ENCODE results near the gene EPB41L3. TPM values are rescaled to one million over a fixed set of nuclear protein-coding genes. Genes with fewer than 3 reads are reported as not detected.

EPB41L3 gene
- total RNA-seq, 2 donors from 2014 or later: 37.4 to 77.2 TPM

DNA sequence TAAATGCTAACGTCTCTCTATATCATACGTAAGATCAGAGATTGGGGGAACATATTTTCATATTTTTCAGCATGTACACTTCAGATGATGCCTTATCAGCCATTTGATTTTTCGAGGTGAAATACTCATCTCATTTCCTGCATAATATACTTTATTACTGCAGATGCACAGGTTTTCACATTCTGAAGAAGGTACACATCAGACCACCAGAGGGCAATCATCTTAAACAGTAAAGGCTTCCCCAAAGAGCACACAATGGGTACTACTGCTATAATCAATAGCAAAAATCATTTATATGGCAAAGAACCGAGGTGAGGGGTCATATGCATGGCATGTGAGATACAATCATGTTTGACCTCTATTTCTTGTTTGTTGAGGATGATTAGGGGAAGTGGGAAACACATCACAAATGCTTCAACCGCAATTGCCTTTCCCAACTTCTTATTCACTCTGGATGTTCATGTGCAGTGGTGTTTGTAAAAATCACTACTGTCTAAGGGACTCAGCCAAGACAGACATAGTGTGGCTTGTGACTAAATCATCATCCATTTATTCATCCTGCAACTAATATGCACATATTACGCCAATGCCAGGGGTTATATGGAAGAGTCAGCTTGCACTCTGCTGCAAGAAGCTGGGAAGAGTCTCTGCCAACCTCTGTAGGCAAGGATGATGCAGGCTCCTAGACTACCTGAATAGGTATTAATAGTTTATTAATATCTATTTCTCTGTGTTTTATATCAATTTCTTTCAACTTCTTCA, 118.7 kb downstream of the EPB41L3 start:
- H3K36me3 ChIP-seq: no peaks in the 10 kb centered on the region
- H3K9me3 ChIP-seq: no peaks in the 10 kb centered on the region
- TF ChIP-seq, protein P1, sequence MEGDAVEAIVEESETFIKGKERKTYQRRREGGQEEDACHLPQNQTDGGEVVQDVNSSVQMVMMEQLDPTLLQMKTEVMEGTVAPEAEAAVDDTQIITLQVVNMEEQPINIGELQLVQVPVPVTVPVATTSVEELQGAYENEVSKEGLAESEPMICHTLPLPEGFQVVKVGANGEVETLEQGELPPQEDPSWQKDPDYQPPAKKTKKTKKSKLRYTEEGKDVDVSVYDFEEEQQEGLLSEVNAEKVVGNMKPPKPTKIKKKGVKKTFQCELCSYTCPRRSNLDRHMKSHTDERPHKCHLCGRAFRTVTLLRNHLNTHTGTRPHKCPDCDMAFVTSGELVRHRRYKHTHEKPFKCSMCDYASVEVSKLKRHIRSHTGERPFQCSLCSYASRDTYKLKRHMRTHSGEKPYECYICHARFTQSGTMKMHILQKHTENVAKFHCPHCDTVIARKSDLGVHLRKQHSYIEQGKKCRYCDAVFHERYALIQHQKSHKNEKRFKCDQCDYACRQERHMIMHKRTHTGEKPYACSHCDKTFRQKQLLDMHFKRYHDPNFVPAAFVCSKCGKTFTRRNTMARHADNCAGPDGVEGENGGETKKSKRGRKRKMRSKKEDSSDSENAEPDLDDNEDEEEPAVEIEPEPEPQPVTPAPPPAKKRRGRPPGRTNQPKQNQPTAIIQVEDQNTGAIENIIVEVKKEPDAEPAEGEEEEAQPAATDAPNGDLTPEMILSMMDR (IDR thresholded peaks at IDR 0.05): no peak
- DNase-seq (ENCODE audit: low spot score) (no peak), ATAC-seq (ENCODE audit: insufficient number of reproducible peaks, low FRiP score, low read depth) (no peak)
- H3K27ac ChIP-seq: no peak overlapping the region
- H3K4me3 ChIP-seq: no peak overlapping the region
- no peaks in the 10 kb centered on the region for H3K4me1 ChIP-seq (ENCODE audit: control insufficient read depth in 1 of 2, low read depth in 2 of 2)
- H3K27me3 ChIP-seq (replicated peaks; ENCODE audit: insufficient read depth): no peaks in the 10 kb centered on the region

DNA sequence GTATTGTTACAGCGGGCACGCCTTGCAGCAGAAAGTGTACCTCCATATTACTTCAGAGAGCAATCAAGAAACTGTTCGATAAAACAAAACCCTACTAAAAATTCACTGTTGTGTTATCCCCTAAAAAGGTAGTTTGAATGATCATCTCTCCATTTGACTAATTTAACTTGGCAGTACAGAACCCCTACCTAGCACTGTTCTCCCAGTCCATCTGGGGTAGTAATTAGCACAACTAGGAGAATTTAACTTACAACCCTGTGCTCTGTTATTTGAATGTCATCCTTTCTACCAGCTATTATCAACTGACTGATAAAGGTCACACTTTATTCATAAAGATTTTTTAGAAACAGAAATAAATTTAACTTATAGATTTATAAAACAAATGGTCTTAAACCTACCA, 121.2 kb downstream of the EPB41L3 start:
- no peak overlapping the region for H3K27ac ChIP-seq
- ATAC-seq (ENCODE audit: insufficient number of reproducible peaks, low FRiP score, low read depth) (no peak), DNase-seq (ENCODE audit: low spot score) (no peak)
- no peaks in the 10 kb centered on the region for H3K4me1 ChIP-seq (ENCODE audit: control insufficient read depth in 1 of 2, low read depth in 2 of 2)
- no peak overlapping the region for H3K4me3 ChIP-seq
- TF ChIP-seq, protein P1 (IDR thresholded peaks at IDR 0.05): no peak
- H3K36me3 ChIP-seq: no peaks in the 10 kb centered on the region
- H3K27me3 ChIP-seq (replicated peaks; ENCODE audit: insufficient read depth): no peaks in the 10 kb centered on the region
- H3K9me3 ChIP-seq: no peaks in the 10 kb centered on the region

DNA sequence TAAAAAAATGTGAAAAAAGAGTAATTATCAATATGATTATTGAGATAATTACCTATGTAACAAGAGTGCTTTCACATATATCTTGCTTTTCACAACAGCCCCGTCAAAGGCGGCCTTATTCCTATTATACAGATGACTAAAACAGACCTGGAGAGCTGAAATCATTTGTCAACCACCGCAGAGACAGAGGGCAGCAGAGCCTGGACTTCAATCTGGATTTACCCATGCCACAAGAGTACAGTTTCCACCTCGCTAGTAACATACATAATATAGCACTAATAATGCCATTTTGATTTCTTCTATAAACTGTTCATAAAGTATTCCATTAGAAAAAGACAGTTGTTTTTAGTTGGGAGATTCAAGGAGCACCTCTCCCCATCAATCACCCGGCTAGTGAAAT, 121.8 kb downstream of the EPB41L3 start:
- Histone ChIP-seq H3K4me3 (no peak overlapping the region), H3K27me3 (replicated peaks; ENCODE audit: insufficient read depth) (no peaks in the 10 kb centered on the region), H3K4me1 (ENCODE audit: control insufficient read depth in 1 of 2, low read depth in 2 of 2) (no peaks in the 10 kb centered on the region), H3K27ac (no peak overlapping the region), H3K9me3 (no peaks in the 10 kb centered on the region), H3K36me3 (no peaks in the 10 kb centered on the region)
- TF ChIP-seq, protein P1 (IDR thresholded peaks at IDR 0.05): no peak
- DNase-seq (ENCODE audit: low spot score) (no peak), ATAC-seq (ENCODE audit: insufficient number of reproducible peaks, low FRiP score, low read depth) (no peak)

DNA sequence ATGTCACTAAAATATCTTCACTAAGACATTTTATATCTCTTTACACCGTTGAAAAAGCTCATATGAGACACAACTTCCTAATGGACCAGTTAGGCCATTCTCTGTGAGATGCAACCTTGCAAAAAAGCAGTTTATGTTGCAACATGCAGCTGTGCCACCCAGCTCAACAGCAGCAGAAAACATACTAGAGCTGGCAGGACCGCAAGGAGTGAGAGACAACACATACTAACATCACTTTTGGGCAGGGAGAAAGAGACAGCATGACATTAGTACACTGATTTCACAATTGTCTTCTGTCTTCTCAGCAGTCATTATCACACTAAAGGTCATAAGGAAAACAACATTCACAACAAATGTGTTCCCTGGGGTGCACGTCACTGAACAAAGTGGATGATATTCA, 122.9 kb downstream of the EPB41L3 start:
- Histone ChIP-seq H3K36me3 (no peaks in the 10 kb centered on the region), H3K27me3 (replicated peaks; ENCODE audit: insufficient read depth) (no peaks in the 10 kb centered on the region), H3K9me3 (no peaks in the 10 kb centered on the region), H3K4me3 (no peak overlapping the region), H3K4me1 (ENCODE audit: control insufficient read depth in 1 of 2, low read depth in 2 of 2) (no peaks in the 10 kb centered on the region), H3K27ac (no peak overlapping the region)
- TF ChIP-seq, protein P1 (IDR thresholded peaks at IDR 0.05): no peak
- DNase-seq (ENCODE audit: low spot score) (no peak), ATAC-seq (ENCODE audit: insufficient number of reproducible peaks, low FRiP score, low read depth) (no peak)

DNA sequence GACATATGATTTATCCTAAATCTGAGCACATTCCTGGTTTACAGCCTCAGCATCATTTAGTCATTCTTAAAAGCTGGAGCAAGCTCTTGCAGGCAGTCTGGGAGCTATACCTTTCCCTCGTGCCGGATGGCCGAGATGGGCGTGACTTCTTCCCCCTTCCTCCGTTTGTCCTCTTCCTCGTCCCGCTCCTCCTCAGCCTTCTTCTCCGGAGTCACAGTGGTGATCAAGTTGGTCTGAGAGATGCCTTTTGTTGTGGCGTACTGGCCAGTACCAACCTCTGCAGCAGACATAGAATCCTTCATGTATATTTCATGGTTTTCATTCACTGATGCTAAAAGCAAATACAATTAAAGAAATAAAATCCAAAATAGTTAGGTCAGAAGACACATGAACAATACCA, 124.2 kb downstream of the EPB41L3 start:
- TF ChIP-seq, protein P1 (IDR thresholded peaks at IDR 0.05): no peak
- Histone ChIP-seq H3K36me3 (no peaks in the 10 kb centered on the region), H3K27me3 (replicated peaks; ENCODE audit: insufficient read depth) (no peaks in the 10 kb centered on the region), H3K9me3 (no peaks in the 10 kb centered on the region), H3K27ac (no peak overlapping the region), H3K4me1 (ENCODE audit: control insufficient read depth in 1 of 2, low read depth in 2 of 2) (no peaks in the 10 kb centered on the region), H3K4me3 (no peak overlapping the region)
- DNase-seq (ENCODE audit: low spot score): no peak
- no peak for ATAC-seq (ENCODE audit: insufficient number of reproducible peaks, low FRiP score, low read depth)

Data from thoracic aorta (tissue), 2 donors.